IPS DF 6.9 (cell line): ENCODE data around the gene WRAP73.

ENCODE experiments used
- DNase-seq: peaks from one replicate; pipeline ENCODE4 v3.0.0-alpha.2; 2013; ENCODE audit warnings: low read depth, low spot score
- H3K27ac ChIP-seq: one replicate; pipeline ENCODE4 v1.5.1; 2013; ENCODE audit warnings: low read length, control low read depth
- H3K27me3 ChIP-seq: 2 replicates; pipeline ENCODE4 v1.6.1; 2013; ENCODE audit warnings: mild to moderate bottlenecking, low read length; ENCODE audit not compliant: control insufficient read depth, insufficient read depth
- H3K36me3 ChIP-seq: 2 replicates; pipeline ENCODE4 v1.6.1; 2013; ENCODE audit warnings: low read length; ENCODE audit not compliant: control insufficient read depth, insufficient read depth
- H3K4me1 ChIP-seq: 2 replicates; pipeline ENCODE4 v1.6.1; 2013; ENCODE audit warnings: low read length; ENCODE audit not compliant: control insufficient read depth, insufficient read depth
- H3K4me3 ChIP-seq: 2 replicates; pipeline ENCODE4 v1.5.1; 2013; ENCODE audit warnings: mild to moderate bottlenecking, low read length
- H3K9me3 ChIP-seq: 2 replicates; pipeline ENCODE4 v1.6.1; 2013; ENCODE audit warnings: low read length, inconsistent platforms; ENCODE audit not compliant: control insufficient read depth, insufficient read depth
- WGBS: extraction: QIAGEN DNeasy Blood & Tissue Kit; methylation state at CpG from one replicate; pipeline ENCODE4 v1.1.7; 2013; ENCODE audit warnings: mixed read lengths, missing lambda C conversion rate; ENCODE audit not compliant: insufficient read length, insufficient coverage; 5-methylcytosine and 5-hydroxymethylcytosine counted together

The WRAP73 gene

DNA sequence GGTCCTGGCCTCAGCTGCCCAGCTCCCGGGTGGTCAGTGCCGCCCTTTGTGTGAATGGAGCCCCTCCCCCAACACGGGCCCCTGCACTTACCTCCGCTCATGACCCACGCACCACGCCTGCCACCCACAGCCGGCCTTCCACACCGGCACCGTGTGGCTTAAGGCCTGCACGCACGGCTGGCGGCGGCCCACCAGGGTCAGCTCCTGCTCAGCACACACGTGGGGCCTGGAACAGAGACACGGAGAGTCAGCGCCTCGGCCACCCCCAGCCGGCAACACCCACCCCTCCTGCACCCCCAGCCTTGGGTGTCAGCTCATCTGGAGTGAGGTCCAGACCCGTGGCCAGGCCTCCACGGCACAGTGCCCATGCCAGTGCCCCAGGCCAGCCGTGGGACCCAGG is 47.5 kb downstream of the WRAP73 start:
- DNase-seq, result no peak
- Histone ChIP-seq H3K27me3 (no peaks in the 10 kb centered on the region), H3K4me3 (no peak overlapping the region), H3K27ac (no peak overlapping the region), H3K4me1 (peaks cover 4% of the 10 kb centered on the region; the same call in 1 of the 2 replicates), H3K36me3 (no peaks in the 10 kb centered on the region), H3K9me3 (no peaks in the 10 kb centered on the region)
- no CpG with 5 or more reads among the region's 21 CpGs for WGBS

DNA sequence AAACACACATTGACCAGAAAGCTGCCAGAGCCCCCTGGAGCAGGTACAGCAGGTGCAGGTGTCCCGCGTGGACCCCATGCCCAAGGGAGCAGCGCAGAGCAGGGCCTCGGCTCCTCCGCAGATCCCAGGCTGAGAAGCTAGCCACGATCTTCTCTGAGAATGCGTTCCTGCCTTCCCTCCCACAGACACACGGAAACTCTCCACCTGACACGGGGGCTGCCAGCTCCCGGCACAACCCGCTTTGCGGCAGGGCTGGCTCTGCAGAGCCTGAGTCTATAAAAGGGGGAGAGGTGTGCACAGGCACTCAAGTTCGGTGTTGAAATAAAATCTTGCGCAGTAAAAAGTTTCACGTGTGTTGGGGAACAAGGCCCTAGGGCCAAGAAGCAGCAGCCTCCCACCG is 48.2 kb downstream of the WRAP73 start:
- Histone ChIP-seq H3K9me3 (no peaks in the 10 kb centered on the region), H3K4me1 (peaks cover 6% of the 10 kb centered on the region), H3K27ac (no peak overlapping the region), H3K27me3 (no peaks in the 10 kb centered on the region), H3K36me3 (no peaks in the 10 kb centered on the region), H3K4me3 (no peak overlapping the region)
- no peak for DNase-seq
- WGBS, result no CpG with 5 or more reads among the region's 16 CpGs

DNA sequence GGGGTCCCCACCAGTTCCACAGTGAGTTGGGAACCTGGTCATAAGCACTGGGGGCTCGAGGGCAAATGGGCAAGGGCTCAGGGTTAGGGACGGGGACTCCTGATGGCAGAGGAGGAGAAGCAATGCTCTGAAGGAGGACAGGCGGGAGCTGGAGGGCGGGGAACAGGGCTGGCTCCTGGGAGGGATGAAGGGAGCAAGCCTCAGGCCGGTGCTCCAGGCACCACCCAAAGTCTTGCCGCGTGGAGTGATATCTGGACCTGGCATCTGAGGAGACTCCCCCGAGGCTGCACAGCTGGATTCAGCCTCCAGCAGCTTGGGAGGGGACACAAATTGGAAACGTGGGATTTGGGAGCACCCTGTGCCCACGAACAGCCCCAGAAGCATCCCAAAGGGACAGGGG is 49.5 kb downstream of the WRAP73 start:
- Histone ChIP-seq H3K27ac (no peak overlapping the region), H3K36me3 (no peaks in the 10 kb centered on the region), H3K9me3 (no peaks in the 10 kb centered on the region), H3K4me1 (peaks cover 6% of the 10 kb centered on the region), H3K27me3 (no peaks in the 10 kb centered on the region), H3K4me3 (no peak overlapping the region)
- no CpG with 5 or more reads among the region's 10 CpGs for WGBS
- no peak for DNase-seq

DNA sequence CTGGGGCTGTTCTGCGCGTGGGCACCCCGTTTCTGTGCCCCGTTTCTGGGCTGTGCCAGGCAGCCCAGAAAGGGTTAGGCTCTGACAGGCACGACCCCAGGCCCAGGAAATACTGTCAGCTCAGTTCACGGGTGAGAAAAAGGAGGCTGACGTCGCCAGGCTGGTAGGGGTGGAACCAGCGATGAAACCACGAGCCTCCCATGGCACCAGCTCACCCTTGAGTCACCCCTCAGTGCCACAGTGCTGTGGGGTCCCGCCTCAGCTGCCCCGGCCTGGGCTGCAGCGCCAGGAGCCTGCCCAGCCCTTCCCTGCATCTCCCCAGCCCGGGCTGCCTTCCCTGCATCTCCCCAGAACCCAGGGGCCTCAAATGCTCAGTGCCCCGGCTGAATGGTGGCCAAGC is 50.1 kb downstream of the WRAP73 start:
- H3K27ac ChIP-seq, result no peak overlapping the region
- H3K4me3 ChIP-seq, result no peak overlapping the region
- H3K27me3 ChIP-seq, result no peaks in the 10 kb centered on the region
- H3K36me3 ChIP-seq, result no peaks in the 10 kb centered on the region; the same call in 1 of the 2 replicates
- no CpG with 5 or more reads among the region's 15 CpGs for WGBS
- peaks cover 6% of the 10 kb centered on the region for H3K4me1 ChIP-seq
- no peaks in the 10 kb centered on the region for H3K9me3 ChIP-seq
- DNase-seq, result no peak

DNA sequence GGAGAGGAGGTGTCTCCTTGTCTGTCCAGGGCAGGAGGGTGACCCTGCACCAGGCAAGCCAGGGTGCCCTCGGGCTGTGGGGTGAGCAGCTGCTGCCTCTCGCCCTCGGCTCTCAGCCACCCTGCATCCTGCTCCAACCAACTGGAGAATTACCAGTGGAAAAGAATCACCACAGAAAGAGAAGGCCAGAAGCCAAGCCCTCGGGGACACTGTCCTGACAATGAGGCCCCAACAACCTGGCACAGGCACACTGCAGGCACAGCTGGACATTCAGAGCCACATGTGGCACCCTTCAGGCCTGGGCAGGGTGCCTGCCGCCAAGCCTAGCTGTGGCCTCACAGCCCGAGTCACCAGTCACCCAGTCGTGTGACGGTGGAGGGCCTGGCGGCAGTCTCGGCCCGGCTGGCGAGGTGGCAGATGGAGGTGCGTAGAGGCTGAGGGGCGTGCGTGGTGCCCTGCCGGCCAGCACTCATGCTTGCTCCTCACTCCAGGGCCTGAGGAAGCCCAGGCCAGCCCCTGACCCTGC is 50.6 kb downstream of the WRAP73 start:
- Histone ChIP-seq H3K27me3 (no peaks in the 10 kb centered on the region), H3K36me3 (no peaks in the 10 kb centered on the region; the same call in 1 of the 2 replicates), H3K9me3 (no peaks in the 10 kb centered on the region), H3K4me3 (no peak overlapping the region), H3K4me1 (peaks cover 6% of the 10 kb centered on the region), H3K27ac (no peak overlapping the region)
- DNase-seq, result no peak
- WGBS, result no CpG with 5 or more reads among the region's 16 CpGs

DNA sequence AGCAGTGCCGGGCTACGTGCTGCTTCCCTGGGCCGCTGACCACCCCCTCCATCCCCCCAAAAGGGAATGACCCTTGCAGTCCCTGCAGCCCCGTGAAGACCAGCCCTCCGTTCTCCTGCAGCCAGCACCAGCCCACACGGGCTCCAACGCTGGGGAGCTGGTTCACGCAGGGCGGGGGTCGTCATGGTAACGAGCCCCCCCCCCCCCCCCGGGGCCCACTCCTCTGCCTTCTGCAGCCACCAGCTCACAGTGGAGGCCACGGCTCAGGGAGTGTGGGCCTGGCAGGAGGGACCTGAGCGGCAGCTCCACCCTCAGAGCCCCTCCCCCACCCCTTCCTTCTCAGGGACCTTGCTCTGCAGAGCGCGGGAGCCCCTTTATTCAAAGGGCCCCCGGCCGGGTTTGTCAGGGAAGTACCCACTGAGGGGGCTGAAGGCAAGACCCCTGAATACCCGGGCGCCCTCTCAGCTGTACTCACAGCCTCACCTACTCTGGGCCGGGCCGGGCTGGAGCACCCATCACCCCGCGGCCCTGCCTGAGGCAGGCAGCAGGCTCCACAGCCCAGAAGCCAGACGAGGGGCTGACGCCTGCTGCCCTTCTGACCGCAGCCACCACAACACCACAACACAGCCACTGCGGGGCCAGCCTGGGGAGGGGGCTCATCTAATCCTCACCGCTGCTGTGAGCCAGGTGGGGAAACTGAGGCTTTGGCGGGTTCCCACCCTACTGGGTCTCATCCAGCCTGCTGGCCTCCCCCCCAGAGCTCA is 51.2 kb downstream of the WRAP73 start:
- DNase-seq, result no peak
- no CpG with 5 or more reads among the region's 30 CpGs for WGBS
- Histone ChIP-seq H3K9me3 (no peaks in the 10 kb centered on the region), H3K4me3 (no peak overlapping the region), H3K36me3 (no peaks in the 10 kb centered on the region; the same call in 1 of the 2 replicates), H3K27ac (no peak overlapping the region), H3K4me1 (peaks cover 6% of the 10 kb centered on the region), H3K27me3 (no peaks in the 10 kb centered on the region)

DNA sequence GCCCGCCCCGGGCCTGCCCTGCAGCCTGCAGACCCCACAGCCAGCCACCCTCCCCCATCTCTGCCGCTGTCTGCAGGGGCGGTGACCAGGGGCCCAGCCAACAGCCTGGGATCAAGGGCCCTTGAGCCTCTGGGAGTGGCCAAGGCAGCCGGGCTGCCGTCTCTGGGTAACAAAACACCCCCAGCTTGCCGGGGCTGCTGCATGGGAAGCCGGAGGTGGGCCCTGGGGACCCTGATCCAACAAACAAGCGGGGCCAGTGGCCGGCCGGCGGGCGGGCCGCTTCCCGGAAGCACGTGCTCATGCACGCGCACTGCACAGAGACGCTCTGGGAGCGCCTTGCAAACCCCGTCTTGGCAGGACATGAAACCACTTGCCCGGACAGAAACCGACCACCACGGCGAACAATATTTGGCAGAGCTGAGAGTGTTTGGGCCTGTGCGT is 51.8 kb downstream of the WRAP73 start:
- no peaks in the 10 kb centered on the region; the same call in 1 of the 2 replicates for H3K36me3 ChIP-seq
- no peaks in the 10 kb centered on the region for H3K27me3 ChIP-seq
- no CpG with 5 or more reads among the region's 26 CpGs for WGBS
- no peak overlapping the region for H3K4me3 ChIP-seq
- DNase-seq, result no peak
- no peaks in the 10 kb centered on the region for H3K9me3 ChIP-seq
- no peak overlapping the region for H3K27ac ChIP-seq
- H3K4me1 ChIP-seq, result peaks cover 6% of the 10 kb centered on the region

DNA sequence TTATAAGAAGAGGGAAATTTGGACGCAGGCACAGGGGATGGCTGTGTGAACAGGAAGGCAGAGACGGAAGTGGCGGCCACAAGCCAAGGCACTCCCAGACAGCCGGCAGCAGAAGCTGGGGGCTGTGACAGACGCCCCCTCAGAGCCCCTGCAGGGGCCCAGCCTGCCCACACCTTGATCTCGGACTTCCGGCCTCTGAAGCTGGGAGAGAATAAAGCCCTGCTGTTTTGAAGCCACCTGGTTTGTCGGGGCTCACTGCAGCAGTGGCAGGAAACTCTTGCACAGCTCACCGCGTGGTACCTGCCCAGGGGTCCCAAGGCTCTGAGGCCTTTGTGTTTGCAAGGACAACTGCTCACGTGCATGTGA is 52.3 kb downstream of the WRAP73 start:
- peaks cover 8% of the 10 kb centered on the region for H3K4me1 ChIP-seq
- no peak for DNase-seq
- no CpG with 5 or more reads among the region's 11 CpGs for WGBS
- no peaks in the 10 kb centered on the region; the same call in 1 of the 2 replicates for H3K36me3 ChIP-seq
- H3K27me3 ChIP-seq, result no peaks in the 10 kb centered on the region
- no peaks in the 10 kb centered on the region for H3K9me3 ChIP-seq
- H3K4me3 ChIP-seq, result no peak overlapping the region
- H3K27ac ChIP-seq, result no peak overlapping the region

DNA sequence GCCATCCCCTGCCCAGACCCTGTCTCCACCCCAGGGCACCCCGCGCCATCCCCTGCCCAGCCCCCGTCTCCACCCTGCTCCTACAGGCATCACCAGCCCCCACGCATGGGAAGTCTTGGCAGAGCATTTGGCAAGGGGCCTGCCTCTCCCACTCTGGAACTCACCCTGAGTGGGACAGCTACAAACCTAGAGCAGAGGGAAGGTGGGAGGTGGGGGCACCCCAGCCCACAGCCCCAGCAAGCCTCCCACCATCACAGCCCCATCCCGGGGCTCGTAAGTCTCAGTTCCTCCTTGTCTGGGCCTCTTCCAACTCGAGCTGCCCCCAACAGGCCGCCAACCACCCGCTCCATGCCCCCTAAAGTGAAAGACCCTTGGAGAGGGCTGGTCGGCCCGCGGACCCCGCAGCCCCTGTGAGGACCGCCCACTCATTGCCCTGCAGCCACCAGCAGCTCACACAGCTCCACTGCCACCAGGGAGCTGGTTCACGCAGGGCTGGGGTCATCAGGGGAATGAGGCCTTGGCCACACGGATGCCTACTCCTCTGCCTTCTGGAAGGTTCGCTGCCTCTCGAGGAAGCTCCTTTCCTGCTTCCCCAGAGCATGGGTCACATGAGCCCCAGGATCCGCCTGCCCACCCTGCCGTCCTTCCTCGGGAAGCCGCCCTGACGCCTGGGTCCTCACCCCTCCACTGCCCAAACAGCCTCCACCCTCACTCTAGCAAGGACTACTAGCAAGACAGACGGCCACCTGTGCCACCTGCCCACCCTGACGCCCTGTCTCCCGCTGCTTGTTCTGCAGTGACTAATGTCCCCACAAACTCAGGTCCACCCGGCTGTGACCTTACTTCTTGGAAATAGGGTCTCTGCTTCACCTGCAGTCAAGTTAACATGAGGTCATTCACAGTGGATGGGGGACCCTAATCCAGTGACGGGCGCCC is 53.0 kb downstream of the WRAP73 start:
- H3K36me3 ChIP-seq, result no peaks in the 10 kb centered on the region; the same call in 1 of the 2 replicates
- H3K9me3 ChIP-seq, result no peaks in the 10 kb centered on the region
- H3K27me3 ChIP-seq, result no peaks in the 10 kb centered on the region
- H3K27ac ChIP-seq, result no peak overlapping the region
- H3K4me1 ChIP-seq, result peaks cover 8% of the 10 kb centered on the region
- no CpG with 5 or more reads among the region's 29 CpGs for WGBS
- H3K4me3 ChIP-seq, result no peak overlapping the region
- no peak for DNase-seq

DNA sequence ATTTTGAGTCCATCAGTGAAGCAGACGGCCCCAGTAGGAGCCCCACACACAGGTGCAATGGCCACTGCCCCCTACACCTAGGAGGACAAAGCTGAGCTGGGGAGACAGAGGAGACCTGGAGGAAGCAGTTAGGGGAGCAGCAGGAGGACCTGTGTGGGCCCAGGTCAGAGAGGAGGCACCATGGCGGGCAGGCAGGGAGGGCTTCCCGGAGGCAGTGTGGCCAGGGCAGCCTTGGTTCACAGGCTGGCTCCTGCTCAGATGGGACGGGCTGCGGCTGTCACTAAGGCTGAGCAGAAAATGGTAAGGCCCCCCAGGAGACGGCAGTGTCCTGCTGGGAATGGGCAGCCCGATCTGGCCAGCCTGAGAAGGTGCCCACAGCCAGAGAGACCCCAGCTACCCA is 54.0 kb downstream of the WRAP73 start:
- H3K9me3 ChIP-seq, result no peaks in the 10 kb centered on the region
- no peak overlapping the region for H3K4me3 ChIP-seq
- no peaks in the 10 kb centered on the region for H3K27me3 ChIP-seq
- no peak overlapping the region for H3K27ac ChIP-seq
- no peaks in the 10 kb centered on the region; the same call in 1 of the 2 replicates for H3K36me3 ChIP-seq
- no peak for DNase-seq
- peaks cover 8% of the 10 kb centered on the region for H3K4me1 ChIP-seq
- WGBS, result no CpG with 5 or more reads among the region's 7 CpGs
